ENCODE measurements around the gene C1QTNF1. TPM values are rescaled to one million over a fixed set of nuclear protein-coding genes. Genes with fewer than 3 reads are reported as not detected.

Gene C1QTNF1
- total RNA-seq, 1 donor = 13.8 TPM

DNA sequence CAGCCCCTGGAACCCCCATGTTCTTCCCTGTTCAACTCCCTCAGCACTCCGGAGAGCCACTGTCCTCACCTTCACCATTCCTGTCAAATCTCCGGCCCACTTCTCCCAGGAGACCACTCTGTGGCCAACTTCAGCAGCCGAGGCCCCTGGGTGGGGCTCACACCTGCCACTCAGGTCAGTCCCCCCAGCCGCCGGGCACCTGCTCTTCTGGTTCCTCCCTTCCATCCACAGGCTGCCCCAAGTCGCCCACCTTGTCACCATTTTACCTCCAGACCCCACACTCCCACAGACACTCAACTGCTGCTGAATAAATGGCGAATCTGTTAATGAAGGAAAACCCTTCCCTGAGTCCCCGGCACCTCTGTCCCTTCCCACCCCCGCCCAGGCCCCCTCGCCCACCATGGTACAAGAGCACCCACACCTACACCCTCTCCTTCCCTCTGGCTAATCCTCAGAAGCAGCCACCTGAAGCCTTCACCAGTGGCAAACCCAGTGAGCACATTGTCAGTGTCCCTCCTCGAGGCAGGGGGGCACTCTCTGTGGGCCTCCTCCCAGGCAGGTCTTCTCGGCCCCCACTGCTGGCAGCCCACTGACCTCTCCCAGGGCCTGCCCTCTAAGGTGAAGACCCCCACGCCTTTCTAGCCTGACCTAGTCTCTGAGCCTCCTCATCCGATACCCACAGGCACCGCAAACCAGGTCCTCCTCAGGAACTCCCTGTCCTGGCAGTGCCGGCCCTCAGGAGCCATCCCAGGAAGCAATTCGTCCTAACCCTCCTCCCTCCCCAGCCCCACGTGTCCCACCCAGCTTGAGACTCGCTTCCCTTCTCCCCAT lies 22.6 kb upstream of the C1QTNF1 start:
- peaks cover 89% of the 10 kb centered on the region for H3K79me2 ChIP-seq (ENCODE audit: insufficient read depth, low read length)

DNA sequence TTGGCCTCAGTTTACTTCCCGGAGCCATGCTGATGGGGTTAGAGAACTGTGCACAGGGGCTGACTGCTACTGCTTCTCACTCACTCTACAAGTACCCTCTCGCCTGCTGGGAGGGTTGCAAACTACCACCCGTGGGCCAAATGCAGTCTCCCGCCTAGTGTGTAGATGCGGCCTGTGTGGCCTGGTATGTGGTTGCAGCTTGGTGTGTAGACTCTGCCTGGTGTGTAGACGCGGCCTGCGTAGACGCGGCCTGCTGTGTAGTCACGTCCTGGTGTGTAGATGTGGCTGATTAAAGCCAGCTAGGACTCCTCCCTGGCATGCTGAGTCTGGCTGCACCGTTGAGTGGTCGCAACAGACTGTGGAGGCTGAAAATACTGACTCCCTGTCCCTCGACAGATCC lies 21.7 kb upstream of the C1QTNF1 start:
- H3K4me2 ChIP-seq (ENCODE audit: insufficient read depth, low read length) = no peak overlapping the region
- TF ChIP-seq, protein P1, sequence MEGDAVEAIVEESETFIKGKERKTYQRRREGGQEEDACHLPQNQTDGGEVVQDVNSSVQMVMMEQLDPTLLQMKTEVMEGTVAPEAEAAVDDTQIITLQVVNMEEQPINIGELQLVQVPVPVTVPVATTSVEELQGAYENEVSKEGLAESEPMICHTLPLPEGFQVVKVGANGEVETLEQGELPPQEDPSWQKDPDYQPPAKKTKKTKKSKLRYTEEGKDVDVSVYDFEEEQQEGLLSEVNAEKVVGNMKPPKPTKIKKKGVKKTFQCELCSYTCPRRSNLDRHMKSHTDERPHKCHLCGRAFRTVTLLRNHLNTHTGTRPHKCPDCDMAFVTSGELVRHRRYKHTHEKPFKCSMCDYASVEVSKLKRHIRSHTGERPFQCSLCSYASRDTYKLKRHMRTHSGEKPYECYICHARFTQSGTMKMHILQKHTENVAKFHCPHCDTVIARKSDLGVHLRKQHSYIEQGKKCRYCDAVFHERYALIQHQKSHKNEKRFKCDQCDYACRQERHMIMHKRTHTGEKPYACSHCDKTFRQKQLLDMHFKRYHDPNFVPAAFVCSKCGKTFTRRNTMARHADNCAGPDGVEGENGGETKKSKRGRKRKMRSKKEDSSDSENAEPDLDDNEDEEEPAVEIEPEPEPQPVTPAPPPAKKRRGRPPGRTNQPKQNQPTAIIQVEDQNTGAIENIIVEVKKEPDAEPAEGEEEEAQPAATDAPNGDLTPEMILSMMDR (IDR thresholded peaks at IDR 0.05; ENCODE audit: extremely low read depth, low read depth, low read length) = no peak
- peak; percentile 30 for DNase-seq (ENCODE audit: insufficient read length, low spot score, missing footprints)
- no peaks in the 10 kb centered on the region for H3K9me3 ChIP-seq (ENCODE audit: low read depth, low read length)
- no peak overlapping the region for H2AFZ ChIP-seq (ENCODE audit: low read length)
- no peaks in the 10 kb centered on the region for H3K27me3 ChIP-seq (ENCODE audit: insufficient read depth, low read length)
- H3K4me3 ChIP-seq (ENCODE audit: insufficient read depth, low read length) = no peak overlapping the region
- H3K79me2 ChIP-seq (ENCODE audit: insufficient read depth, low read length) = peaks cover 90% of the 10 kb centered on the region
- H3K36me3 ChIP-seq (ENCODE audit: insufficient read depth, low read length) = peaks cover 6% of the 10 kb centered on the region
- H4K20me1 ChIP-seq (ENCODE audit: insufficient read depth, low read length) = peaks cover 64% of the 10 kb centered on the region
- H3K27ac ChIP-seq (ENCODE audit: low read depth, low read length) = no peak overlapping the region
- H3K4me1 ChIP-seq (ENCODE audit: insufficient read depth, low read length) = peaks cover 9% of the 10 kb centered on the region

More for the DNA sequence above, 22.6 kb upstream of the C1QTNF1 start:
- H3K9me3 ChIP-seq (ENCODE audit: low read depth, low read length) = no peaks in the 10 kb centered on the region
- peaks cover 14% of the 10 kb centered on the region for H3K36me3 ChIP-seq (ENCODE audit: insufficient read depth, low read length)
- TF ChIP-seq, protein P1 (IDR thresholded peaks at IDR 0.05; ENCODE audit: extremely low read depth, low read depth, low read length) = no peak
- peaks cover 9% of the 10 kb centered on the region for H3K4me1 ChIP-seq (ENCODE audit: insufficient read depth, low read length)
- no peak overlapping the region for H3K4me2 ChIP-seq (ENCODE audit: insufficient read depth, low read length)
- H2AFZ ChIP-seq (ENCODE audit: low read length) = no peak overlapping the region
- peaks cover 58% of the 10 kb centered on the region for H4K20me1 ChIP-seq (ENCODE audit: insufficient read depth, low read length)
- H3K27me3 ChIP-seq (ENCODE audit: insufficient read depth, low read length) = no peaks in the 10 kb centered on the region
- H3K27ac ChIP-seq (ENCODE audit: low read depth, low read length) = no peak overlapping the region
- peak; percentile 43 for DNase-seq (ENCODE audit: insufficient read length, low spot score, missing footprints)
- no peak overlapping the region for H3K4me3 ChIP-seq (ENCODE audit: insufficient read depth, low read length)

DNA sequence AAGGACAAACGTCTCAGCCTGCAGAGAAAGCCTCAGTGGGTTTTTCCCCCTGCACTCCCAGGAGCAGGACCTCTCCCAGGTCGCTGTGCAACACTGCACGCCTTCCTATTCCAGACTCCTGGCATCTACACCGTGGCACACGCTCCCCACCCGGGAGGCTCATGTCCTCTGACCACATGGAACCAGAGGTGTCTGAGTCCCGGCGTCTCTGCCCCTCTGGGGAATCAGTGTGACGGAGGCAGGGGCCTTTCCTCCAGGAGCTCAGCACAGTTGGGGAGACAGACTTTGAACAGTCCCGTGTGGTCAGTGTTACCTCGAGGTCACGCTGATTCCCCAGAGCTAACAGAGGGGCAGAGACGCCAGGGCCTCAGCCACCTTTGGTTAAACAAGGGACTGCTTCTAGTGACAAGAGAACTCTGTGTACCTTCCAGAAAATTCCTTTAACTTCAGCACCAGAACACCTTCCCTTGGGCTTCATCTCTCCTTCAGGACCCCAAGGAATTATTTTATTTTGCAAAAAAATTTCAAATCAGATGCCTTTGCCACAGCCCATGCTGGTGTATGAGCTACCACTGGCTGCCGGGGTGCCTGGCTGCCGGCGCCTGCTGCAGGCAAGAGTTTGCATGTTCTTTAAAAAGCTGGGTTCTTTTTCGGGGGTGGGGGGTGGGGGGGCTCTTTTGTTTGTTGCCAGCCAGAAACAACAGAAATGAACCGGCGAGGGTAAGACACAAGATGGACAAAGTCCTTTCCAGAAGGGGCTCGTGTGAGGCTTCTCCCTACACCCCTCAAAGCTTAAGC lies 21.0 kb upstream of the C1QTNF1 start:
- peak; percentile 41 for DNase-seq (ENCODE audit: insufficient read length, low spot score, missing footprints)
- H3K9me3 ChIP-seq (ENCODE audit: low read depth, low read length) = no peaks in the 10 kb centered on the region
- peaks cover 2% of the 10 kb centered on the region for H3K36me3 ChIP-seq (ENCODE audit: insufficient read depth, low read length)
- H3K79me2 ChIP-seq (ENCODE audit: insufficient read depth, low read length) = peaks cover 90% of the 10 kb centered on the region
- H3K27me3 ChIP-seq (ENCODE audit: insufficient read depth, low read length) = no peaks in the 10 kb centered on the region
- H2AFZ ChIP-seq (ENCODE audit: low read length) = no peak overlapping the region
- peaks cover 68% of the 10 kb centered on the region for H4K20me1 ChIP-seq (ENCODE audit: insufficient read depth, low read length)
- no peak overlapping the region for H3K4me3 ChIP-seq (ENCODE audit: insufficient read depth, low read length)
- no peak overlapping the region for H3K27ac ChIP-seq (ENCODE audit: low read depth, low read length)
- peaks cover 11% of the 10 kb centered on the region for H3K4me1 ChIP-seq (ENCODE audit: insufficient read depth, low read length)
- H3K4me2 ChIP-seq (ENCODE audit: insufficient read depth, low read length) = no peak overlapping the region
- TF ChIP-seq, protein P1 (IDR thresholded peaks at IDR 0.05; ENCODE audit: extremely low read depth, low read depth, low read length) = no peak
